Measurements from ENCODE around the gene COQ5.
"Not testable (repeated sequence)": the region's sequence is repeated elsewhere in the genome, so short reads cannot be mapped to it uniquely, and the experiment has no call there.

The COQ5 gene

DNA sequence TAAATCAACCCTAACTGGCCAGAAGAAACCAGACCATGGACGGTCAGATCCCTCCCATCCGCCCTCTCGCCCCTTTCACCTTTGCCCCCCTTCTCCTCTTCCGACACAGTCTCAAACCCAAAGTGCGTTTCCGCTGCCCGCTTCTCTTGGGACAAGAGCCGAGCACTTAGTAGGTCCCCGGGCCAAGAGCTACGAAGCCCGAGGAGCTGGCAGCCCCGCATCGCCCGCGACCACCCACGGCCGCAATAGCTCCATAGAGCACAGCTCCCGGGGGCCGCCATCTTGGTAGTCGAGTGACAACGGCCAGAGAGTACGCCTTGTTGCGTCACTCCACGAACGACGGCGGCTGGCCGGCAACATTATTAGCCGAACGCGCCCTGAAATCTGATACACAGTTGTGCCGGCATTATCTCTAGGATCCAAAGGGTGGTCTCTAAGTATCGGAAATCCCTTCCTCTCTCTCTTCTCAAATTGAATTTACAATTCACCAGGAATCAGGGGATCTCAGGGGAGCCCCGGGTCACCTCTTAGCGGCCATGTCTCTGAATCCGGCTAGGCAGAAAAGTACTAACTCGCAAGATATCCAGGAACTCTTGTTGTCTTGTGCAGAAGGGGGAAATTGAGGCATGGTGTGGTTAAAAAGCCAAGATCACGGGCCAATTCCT is at the start of gene COQ5:
Gene COQ5, minus strand, starts transcription at position 298 of the 665 bp plus-strand sequence. Its CDS starts 17 bp downstream, at position 281.
- DNase-seq: peak; percentile 80

- DNase-seq: no peak
Measured at GRCh38 chr12:120574106-120574505, 45.1 kb upstream of the COQ5 start.

- no peak for DNase-seq
Measured at GRCh38 chr12:120573560-120573959, 44.6 kb upstream of the COQ5 start.

GRCh38 chr12:120571299-120571698 is 42.3 kb upstream of the COQ5 start:
- DNase-seq: no peak

- DNase-seq: no peak
Measured at GRCh38 chr12:120563495-120563894, 34.5 kb upstream of the COQ5 start.

DNA sequence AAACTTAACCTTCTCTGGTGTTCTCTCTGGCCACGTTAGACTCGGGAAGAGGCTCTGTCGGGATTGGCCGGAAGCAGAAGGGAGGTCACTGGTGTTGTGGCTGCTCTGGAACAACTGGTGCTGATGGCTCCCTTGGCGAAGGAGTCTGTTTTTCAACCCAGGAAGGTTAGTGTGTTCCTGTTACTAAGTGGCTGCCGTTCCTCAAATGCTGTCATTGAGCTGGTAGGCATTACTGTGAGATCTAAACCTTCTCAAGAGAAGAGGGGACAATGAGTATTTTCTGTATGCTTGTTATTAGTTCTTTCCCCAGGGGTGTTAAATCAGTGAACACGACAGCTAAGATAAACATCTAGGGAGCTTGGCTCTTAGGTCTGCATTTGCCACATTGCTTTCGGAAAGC is 33.9 kb upstream of the COQ5 start:
- DNase-seq: no peak

GRCh38 chr12:120557589-120557988 is 28.6 kb upstream of the COQ5 start:
- DNase-seq: no peak

GRCh38 chr12:120554678-120555077 is 25.7 kb upstream of the COQ5 start:
- no peak for DNase-seq

DNA sequence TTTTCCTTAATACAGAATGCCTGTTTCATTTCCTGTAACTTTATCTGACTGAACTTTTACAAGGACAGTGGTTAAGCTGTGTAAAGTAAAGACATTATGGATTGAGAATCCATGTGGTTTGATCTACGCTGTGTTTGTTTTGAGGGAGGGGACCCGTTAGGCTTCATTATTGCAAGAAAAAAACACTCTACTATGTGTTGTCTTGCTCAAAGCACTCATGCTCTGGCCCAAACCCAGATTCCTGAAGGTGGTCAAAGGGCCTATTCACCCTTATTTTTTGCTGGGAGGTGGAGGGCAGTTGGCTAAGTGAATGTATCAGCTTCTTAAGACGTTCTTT is 17.1 kb upstream of the COQ5 start:
- DNase-seq: no peak

- DNase-seq: no peak
Measured at GRCh38 chr12:120544691-120545090, 15.7 kb upstream of the COQ5 start.

DNA sequence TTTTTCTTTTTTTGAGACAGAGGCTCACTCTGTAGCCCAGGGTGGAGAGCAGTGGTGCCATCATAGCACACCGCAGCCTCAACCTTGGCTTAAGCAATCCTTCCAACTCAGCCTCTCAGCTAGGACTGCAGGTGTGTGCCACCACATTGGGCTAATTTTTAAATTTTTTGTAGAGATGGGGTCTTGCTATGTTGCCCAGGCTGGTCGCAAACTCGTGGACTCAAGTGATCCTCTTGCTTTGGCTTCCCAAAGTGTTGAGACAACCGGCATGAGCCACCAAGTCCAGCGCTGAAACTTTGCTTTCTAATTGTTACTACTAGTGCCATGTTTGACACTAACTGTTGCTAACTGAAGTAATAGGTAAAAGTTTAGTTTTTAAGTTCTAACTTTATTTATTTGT is 13.2 kb upstream of the COQ5 start:
- no peak for DNase-seq

- no peak for DNase-seq
Measured at GRCh38 chr12:120540445-120540844, 11.5 kb upstream of the COQ5 start.

GRCh38 chr12:120539303-120539702 is 10.3 kb upstream of the COQ5 start:
- DNase-seq: no peak

DNA sequence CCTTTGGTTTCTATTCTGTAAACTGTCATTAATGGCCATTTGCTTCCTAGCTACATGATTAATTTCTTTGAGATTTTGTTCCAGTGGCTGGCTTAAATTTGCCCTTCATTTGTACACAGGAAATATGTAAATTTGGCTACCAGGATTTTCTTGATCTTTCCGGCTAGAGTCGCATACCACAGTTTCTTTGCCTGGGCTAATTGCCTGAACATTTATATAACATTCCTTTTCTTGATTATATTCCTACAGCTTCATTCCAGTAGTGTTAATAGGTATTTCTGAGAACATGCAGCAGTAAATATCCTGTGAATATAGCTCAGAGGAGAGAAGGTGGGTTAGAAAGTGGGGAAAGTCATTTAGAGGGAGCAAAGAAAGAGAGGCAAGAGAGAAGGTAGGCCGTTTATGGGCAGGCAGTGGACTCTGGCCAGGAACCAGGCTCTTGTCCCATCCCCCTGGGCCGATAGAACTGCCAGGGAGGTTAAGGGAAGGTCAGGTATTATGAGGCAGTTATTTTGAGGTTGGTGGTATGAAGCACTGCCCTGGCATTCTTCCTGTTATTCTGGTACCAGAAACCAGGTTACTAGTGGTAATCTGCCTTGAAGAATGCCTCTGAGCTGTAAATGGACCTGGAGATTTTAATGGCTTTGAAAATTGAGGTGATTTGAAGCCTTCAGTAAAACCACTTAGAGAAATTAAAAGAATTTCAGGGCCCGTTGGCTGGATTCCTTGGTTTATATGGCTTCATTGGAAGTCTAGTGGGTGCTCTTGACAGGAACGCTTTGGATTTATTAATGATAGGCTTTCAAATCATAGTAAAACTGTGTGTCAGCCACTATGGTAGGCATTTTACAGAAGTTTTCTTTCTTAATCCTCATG is 9.6 kb upstream of the COQ5 start:
- DNase-seq: no peak

GRCh38 chr12:120537856-120538220 is 8.9 kb upstream of the COQ5 start:
- no peak for DNase-seq

- no peak for DNase-seq
Measured at GRCh38 chr12:120536064-120536791, 7.3 kb upstream of the COQ5 start.

DNA sequence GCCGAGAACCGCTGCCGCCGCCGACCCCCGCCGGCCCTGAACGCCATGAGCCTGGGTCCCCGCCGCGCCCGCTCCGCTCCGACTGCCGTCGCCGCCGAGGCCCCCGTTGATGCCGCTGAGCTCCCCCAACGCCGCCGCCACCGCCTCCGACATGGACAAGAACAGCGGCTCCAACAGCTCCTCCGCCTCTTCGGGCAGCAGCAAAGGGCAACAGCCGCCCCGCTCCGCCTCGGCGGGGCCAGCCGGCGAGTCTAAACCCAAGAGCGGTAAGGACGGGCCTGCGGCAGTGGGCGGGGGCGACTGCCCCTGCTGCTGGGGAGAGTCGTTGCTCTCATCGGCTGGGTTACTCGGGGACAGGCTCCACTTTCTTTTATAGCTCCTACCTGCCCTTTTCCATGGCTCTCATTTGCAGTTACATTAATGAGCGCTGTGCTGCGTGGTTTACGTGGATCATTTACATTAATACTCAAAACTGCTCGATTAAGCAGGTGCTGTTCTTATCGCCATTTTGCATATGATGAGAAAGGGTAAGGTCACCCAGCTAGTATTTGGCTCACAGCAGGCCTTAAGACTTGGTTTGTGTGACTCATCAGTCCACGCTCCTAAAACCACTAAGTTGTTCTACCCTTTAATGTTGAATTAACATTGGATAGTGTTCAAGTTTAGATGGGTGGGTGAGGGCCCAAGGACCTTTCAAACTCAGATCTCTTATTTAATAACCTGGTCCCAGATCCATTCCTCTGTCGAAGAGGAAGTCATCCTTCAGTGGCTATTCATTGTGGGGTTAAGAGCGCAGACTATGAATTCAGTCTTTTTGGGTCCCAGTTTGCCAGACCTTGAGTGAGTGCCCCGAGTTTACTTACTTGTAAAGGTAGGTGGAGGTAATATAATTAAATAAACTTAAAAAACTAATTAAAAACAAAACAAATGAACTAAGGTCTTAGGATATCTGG is 6.0 kb upstream of the COQ5 start:
- peak; percentile 23 for DNase-seq

DNA sequence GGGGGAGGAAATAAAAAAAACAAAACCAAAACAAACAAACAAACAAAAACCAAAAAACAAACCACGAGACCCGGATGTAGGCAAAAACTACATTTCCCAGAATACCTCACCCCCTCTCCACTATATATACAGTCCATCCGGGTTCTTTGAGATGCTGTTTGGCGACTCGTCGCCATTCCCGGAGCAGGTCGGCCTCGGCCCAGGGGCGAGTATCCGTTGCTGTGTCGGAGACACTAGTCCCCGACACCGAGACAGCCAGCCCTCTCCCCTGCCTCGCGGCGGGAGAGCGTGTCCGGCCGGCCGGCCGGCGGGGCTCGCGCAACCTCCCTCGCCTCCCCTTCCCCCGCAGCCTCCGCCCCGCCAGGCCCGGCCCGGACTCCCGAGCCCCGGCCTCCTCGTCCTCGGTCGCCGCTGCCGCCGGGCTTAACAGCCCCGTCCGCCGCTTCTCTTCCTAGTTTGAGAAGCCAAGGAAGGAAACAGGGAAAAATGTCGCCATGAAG is 5.3 kb upstream of the COQ5 start, which contains the start of gene RNF10:
Gene RNF10, plus strand, starts transcription at position 154 of the 500 bp plus-strand sequence. CDS start 456 bp downstream, outside the sequence.
- DNase-seq: peak; percentile 60

DNA sequence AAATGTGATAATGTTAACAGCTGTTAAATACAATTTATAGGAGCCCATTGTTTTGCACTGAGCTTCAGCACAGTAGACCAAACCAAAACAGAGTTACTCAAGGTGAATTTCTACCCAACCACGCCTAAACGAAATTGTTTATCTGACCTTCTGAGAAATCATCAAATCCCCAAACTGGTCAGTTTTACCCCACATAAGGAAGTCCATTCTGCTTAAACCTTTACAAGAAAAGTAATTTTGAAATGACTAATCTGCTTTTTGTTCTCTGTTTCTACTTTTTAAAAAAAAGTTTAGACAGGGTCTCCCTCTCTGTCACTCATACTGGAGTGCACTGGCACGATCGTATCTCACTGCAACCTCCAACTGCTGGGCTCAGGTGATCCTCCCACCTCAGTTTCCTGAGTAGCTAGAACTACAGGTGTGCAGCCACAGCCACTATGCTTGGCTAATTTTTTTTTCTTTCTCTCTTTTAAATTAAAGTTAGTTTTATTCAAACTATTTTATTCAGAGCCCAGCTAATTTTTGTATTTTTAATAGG is 3.8 kb upstream of the COQ5 start:
- no peak for DNase-seq

- not testable (repeated sequence) for DNase-seq
Measured at GRCh38 chr12:120530418-120530761, 1.4 kb upstream of the COQ5 start.

- DNase-seq: no peak
Measured at GRCh38 chr12:120529641-120530417, 871 bp upstream of the COQ5 start.
